ENCODE measurements around the gene SPEF1.

SPEF1 gene

GRCh38 chr20:3764659-3765058 lies 16.6 kb downstream of the SPEF1 start:
- no peak for DNase-seq

- DNase-seq, result peak; percentile 82
Observed at GRCh38 chr20:3763671-3764601, 17.3 kb downstream of the SPEF1 start.

DNA sequence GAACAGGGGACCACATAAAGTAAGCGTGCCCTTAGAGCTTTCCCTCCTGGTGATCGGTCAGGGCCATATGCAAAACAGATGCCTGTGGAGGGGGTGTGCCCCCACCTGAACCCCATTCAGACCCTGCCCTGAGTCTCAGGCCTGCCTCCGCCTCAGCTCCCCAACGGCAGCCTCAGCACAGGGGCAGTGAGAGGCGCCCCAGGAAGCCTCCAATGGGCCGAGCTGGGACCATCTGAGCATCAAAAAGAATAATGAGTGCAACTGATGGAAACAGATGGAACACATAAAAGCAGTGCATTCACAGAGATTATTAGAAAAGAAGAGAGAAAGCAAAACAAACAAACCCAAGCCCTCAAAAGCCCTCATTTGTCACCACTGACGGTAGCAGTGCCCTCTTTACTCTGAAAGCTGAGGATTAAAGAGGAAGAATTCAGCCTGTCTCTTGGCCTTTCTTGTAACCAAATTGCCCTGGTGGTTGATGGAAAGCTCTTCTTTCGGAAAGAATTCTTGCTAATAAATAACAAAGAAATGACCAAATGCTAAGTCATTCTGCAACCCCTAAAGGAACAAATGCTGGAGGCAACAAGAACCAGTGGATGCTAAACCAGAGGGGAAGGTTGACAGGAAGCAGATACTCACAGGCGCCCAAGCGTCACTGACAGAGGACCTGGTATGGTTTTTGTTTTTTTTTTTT lies 20.4 kb downstream of the SPEF1 start:
- DNase-seq, result no peak

GRCh38 chr20:3759884-3760283 lies 21.4 kb downstream of the SPEF1 start:
- DNase-seq, result no peak

DNA sequence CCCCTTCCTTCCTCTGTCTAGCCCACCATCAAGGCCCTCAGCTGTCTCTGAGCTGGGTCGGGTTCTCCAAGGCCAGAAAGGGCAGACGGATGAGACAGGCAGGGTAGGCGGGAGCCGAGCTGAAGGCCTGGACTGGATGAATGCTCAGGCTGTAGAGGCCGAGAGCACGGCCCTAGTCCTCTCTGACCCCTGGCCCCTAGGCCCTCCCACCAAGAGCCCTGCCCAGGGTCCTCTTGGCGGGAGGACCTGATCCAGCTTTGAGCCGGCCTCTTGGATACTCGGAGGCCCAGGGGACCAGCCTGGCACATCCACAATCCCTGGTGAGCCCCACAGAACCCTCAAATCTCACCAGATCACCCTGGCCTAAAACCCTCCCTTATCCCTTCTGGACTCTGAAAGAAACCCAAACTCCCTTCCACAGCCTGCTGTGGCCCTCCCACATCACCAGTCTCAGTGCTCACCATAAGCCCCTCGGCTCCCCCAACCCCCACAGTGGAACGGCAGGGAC lies 21.9 kb downstream of the SPEF1 start:
- no peak for DNase-seq

DNA sequence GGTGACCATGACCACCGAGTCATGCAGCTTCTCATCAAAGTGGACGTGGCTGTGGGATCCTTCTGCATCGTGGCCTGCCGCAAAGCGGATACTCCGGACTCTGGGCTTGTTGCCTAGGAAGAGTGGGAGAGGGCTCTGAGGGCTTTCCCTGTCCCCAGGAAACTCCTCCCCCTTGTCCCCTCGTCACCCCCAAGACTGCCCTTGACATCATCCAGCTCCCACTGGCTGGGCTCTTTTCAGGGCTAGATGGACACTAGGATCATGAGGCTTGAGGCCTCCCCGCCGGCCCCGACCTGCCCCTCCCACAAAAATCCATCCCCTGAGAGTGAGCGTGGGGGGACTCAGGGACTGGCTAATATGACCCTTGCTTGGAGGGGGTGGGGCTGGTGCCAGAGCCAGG lies 22.7 kb downstream of the SPEF1 start:
- no peak for DNase-seq

- DNase-seq, result peak; percentile 47
Observed at GRCh38 chr20:3757268-3757667, 24.0 kb downstream of the SPEF1 start.

DNA sequence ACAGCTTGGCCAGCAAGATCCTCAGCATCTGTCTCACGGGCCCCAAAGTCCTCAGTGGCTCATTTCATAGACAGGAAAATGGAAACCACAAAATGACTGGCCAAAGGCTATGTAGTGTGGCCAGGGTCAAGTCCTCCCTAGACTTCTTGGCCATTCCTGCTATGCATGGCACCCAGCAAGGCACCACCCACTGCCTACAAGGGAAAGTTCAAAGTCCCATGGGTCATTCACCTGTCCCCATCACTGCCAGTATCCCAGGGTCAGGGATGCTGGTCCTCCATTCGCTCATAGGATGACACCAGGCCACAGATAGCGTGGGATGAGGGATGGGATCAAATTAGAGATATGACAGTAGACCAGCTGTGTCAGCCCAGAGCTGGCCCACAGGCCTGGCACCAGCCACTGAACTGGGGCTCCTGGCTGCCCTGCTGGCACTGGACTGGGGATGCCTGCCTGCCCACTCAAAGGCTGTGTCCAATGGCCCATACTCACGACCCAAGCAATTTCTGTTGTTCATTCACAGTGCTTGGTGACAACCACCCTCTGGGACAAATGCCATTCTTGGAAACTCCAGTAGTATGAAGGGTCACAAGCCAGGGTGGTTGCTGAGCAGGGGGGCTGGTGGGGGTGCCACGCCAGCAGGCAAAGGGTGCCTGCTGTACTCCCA lies 25.3 kb downstream of the SPEF1 start:
- DNase-seq, result no peak

GRCh38 chr20:3755269-3755668 lies 26.0 kb downstream of the SPEF1 start:
- no peak for DNase-seq

DNA sequence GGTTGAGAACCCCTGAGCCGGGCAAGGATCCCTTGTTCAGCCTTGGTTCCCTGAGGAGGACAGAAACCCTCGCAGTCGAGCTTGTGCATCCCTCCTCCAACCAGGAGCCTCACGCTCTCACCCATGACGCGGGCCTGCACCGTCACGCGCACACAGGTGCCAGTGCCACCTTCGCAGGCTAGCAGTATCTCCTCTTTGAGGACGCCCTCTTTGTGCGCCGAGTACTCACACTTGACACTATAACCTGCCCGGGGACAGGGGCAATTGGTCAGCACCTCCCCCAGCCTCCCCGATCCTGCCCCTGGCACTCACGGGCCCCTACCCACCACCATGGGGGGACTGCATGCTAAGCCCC lies 27.0 kb downstream of the SPEF1 start:
- no peak for DNase-seq

DNA sequence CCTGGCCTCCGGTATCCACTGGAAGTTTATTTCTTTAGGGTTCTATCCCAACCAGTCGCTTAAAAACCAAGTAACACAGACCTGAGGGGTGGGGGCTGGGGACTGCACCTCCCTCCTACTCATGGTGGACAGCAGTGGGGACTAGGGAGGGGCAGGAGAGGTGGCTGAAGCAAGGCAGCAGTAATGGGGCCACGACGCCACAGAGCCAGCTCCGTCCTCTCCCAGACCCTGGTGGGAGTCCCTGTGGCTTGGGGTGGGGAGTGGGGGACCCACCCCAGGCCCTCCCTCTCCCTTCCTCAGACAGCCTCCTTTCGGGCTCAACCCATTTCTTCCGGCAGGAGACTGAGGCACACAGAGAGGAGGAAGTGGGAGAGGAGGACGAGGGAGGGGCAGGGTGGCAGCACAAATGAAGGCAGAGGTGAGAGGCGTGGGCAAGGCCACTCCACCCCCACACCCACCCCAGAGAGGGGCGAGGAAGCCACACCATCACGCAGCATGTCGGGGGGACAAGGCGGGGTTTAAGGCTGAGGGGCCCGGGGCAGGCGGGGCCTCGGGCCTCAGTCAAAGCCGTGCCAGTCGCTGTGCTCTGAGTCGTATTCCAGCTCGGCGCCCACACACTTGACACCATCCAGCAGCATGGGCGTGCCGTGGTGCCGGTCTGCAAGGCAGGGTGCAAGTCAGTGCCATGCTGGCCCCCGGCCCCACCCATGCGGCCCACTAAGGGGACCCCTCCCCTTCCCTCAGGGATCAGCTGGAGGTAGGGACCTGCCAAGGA lies 27.6 kb downstream of the SPEF1 start:
- DNase-seq, result no peak

GRCh38 chr20:3753098-3753497 lies 28.1 kb downstream of the SPEF1 start:
- DNase-seq, result peak; percentile 82

GRCh38 chr20:3752386-3752759 lies 28.9 kb downstream of the SPEF1 start:
- no peak for DNase-seq

DNA sequence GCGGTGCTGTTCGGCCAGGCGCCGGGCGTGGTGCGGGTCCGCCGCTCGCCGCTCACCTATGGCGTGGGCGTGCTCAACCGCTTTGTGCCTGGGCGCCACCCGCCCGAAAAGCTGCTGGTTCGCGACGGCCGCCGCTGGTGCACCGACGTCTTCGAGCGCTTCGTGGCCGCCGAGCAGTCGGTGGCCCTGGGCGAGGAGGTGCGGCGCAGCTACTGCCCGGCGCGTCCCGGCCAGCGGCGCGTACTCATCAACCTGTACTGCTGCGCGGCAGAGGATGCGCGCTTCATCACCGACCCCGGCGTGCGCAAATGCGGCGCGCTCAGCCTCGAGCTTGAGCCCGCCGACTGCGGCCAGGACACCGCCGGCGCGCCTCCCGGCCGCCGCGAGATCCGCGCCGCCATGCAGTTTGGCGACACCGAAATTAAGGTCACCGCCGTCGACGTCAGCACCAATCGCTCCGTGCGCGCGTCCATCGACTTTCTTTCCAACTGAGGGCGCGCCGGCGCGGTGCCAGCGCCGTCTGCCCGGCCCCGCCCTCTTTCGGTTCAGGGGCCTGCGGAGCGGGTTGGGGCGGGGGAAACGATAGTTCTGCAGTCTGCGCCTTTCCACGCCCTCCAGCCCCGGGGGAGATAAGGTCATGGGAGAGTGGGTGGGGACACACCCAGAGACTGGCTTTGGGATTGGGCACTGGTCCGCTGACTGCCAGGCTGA lies 29.4 kb downstream of the SPEF1 start:
- peak; percentile 83 for DNase-seq

- no peak for DNase-seq
Observed at GRCh38 chr20:3751305-3751674, 30.0 kb downstream of the SPEF1 start.

GRCh38 chr20:3749689-3750531 lies 31.3 kb downstream of the SPEF1 start:
- DNase-seq, result peak; percentile 56

- DNase-seq, result no peak
Observed at GRCh38 chr20:3749087-3749688, 32.1 kb downstream of the SPEF1 start.

- no peak for DNase-seq
Observed at GRCh38 chr20:3748073-3748472, 33.2 kb downstream of the SPEF1 start.

GRCh38 chr20:3747471-3747870 lies 33.8 kb downstream of the SPEF1 start:
- DNase-seq, result no peak

GRCh38 chr20:3745686-3746173 lies 35.5 kb downstream of the SPEF1 start:
- no peak for DNase-seq

Measured in suppressor macrophage treated with lipopolysaccharide for 4 hours (primary cell).